A549 (cell line): Measurements from ENCODE around the gene SEPTIN2. TPM values are rescaled to one million over a fixed set of nuclear protein-coding genes. Genes with fewer than 3 reads are reported as not detected.
A peak's percentile ranks its signal among the peaks of the same experiment; 100 is the strongest.

ENCODE experiments used
- ATAC-seq, 2 experiments: fragments of 200-7000 bp in 1 of 2; fragments of >200 bp in 1 of 2; cut with Nextera tagmentation in 1 of 2; cut with Tn5 transposase in 1 of 2; 3 replicates each; pipeline versions ENCODE4 v1.8.0 to v1.9.1; 2018 to 2020; ENCODE audit warnings: mild to moderate bottlenecking in 1 of 2, moderate library complexity in 1 of 2
- CTCF ChIA-PET: fragments of 300-600 bp; sonication (Branson Sonifier 250); formaldehyde crosslinking; extraction: SDS; loops from one replicate; lab custom pipeline; 2021; ENCODE audit warnings: antibody characterized with exemption, inconsistent platforms; lab: Yijun Ruan, JAX
- POLR2A ChIA-PET: fragments of 350-600 bp; formaldehyde crosslinking; extraction: SDS; loops from one replicate; lab custom pipeline; 2021; ENCODE audit warnings: antibody characterized with exemption, inconsistent platforms; lab: Yijun Ruan, JAX
- DNase-seq, 2 experiments: peaks; one replicate each; pipeline versions ENCODE4 v3.0.0 to v3.0.0-alpha.2; 2011 to 2016; ENCODE audit warnings: low read depth in 1 of 2, low spot score in 1 of 2
- FAIRE-seq: peaks from 2 replicates; lab custom pipeline; 2011; peaks lifted over from hg19 to GRCh38; lab: Jason Lieb, UNC
- H3K27ac ChIP-seq, 2 experiments: fragments of >200 bp; sonication (Bioruptor Twin); formaldehyde crosslinking; 3 replicates each; pipeline ENCODE4 v1.5.1; 2016 to 2017
- H3K4me1 ChIP-seq: fragments of >200 bp; sonication (Bioruptor Twin); formaldehyde crosslinking; 3 replicates; pipeline ENCODE4 v1.6.1; 2016
- H3K4me2 ChIP-seq: fragments of >200 bp; sonication (Bioruptor Twin); formaldehyde crosslinking; 3 replicates; pipeline ENCODE4 v1.6.1; 2016
- H3K4me3 ChIP-seq: fragments of >200 bp; sonication (Bioruptor Twin); formaldehyde crosslinking; 3 replicates; pipeline ENCODE4 v1.5.1; 2016
- H3K9me3 ChIP-seq: fragments of >200 bp; sonication (Bioruptor Twin); formaldehyde crosslinking; 3 replicates; pipeline ENCODE4 v1.6.1; 2016
- CEBPB ChIP-seq, 2 experiments: fragments of >200 bp in 1 of 2; sonication (Bioruptor Twin) in 1 of 2; formaldehyde crosslinking in 1 of 2; IDR thresholded peaks; 2 replicates each; pipeline ENCODE4 v1.6.1; 2012 to 2016
- CHD2 ChIP-seq: fragments of 150-350 bp; IDR thresholded peaks from 2 replicates; pipeline ENCODE4 v1.6.1; 2014; ENCODE audit warnings: low read length; ENCODE audit not compliant: partially characterized antibody
- EP300 ChIP-seq, 2 experiments: fragments of >200 bp; sonication (Bioruptor Twin); formaldehyde crosslinking; IDR thresholded peaks; 2 replicates in 1 of 2; 3 replicates in 1 of 2; pipeline ENCODE4 v1.6.1; 2016 to 2017
- FOSB ChIP-seq: fragments of 250-450 bp; sonication (Bioruptor Pico); IDR thresholded peaks from 2 replicates; pipeline ENCODE4 v1.5.0; 2020; ENCODE audit warnings: mild to moderate bottlenecking, moderate library complexity
- FOSL2 ChIP-seq, 2 experiments: fragments of 450-650 bp in 1 of 2; fragments of >200 bp in 1 of 2; sonication (Bioruptor Twin) in 1 of 2; formaldehyde crosslinking; IDR thresholded peaks; 2 replicates each; pipeline versions ENCODE4 v1.5.0 to v1.6.1; 2016 to 2020; ENCODE audit warnings: mild to moderate bottlenecking in 1 of 2, moderate library complexity in 1 of 2
- HOXA7 ChIP-seq: fragments of 250-450 bp; sonication (Bioruptor Pico); IDR thresholded peaks from 2 replicates; pipeline ENCODE4 v1.5.0; 2020; ENCODE audit warnings: mild to moderate bottlenecking, moderate library complexity
- JUNB ChIP-seq: fragments of >200 bp; sonication (Bioruptor Twin); formaldehyde crosslinking; IDR thresholded peaks from 2 replicates; pipeline ENCODE4 v1.6.1; 2016
- KDM1A ChIP-seq: fragments of 200-600 bp; sonication (generic); IDR thresholded peaks from 2 replicates; pipeline ENCODE4 v1.6.1; 2016; ENCODE audit warnings: low read depth, mild to moderate bottlenecking
- MYC ChIP-seq: IDR thresholded peaks from 2 replicates; pipeline ENCODE4 v1.6.1; 2012; ENCODE audit warnings: mild to moderate bottlenecking, inconsistent platforms, low read length, improper control_type of control experiment, borderline replicate concordance
- NR3C1 ChIP-seq: fragments of >200 bp; sonication (Bioruptor Twin); formaldehyde crosslinking; IDR thresholded peaks from 3 replicates; pipeline ENCODE4 v1.6.1; 2017
- PHF8 ChIP-seq: fragments of 200-600 bp; sonication (generic); IDR thresholded peaks from 2 replicates; pipeline ENCODE4 v1.6.1; 2016; ENCODE audit warnings: low read depth, mild to moderate bottlenecking, antibody characterized with exemption, moderate library complexity, borderline replicate concordance
- POLR2A ChIP-seq: IDR thresholded peaks from 2 replicates; pipeline ENCODE4 v1.6.1; 2012; ENCODE audit warnings: mild to moderate bottlenecking, low read length
- RARB ChIP-seq: fragments of 250-450 bp; sonication (Bioruptor Pico); IDR thresholded peaks from 2 replicates; pipeline ENCODE4 v1.8.0; 2021; ENCODE audit warnings: mild to moderate bottlenecking, moderate library complexity
- RCOR1 ChIP-seq: fragments of 150-350 bp; IDR thresholded peaks from 2 replicates; pipeline ENCODE4 v1.6.1; 2014; ENCODE audit warnings: antibody characterized with exemption, low read length, low read depth
- TFCP2L1 ChIP-seq: fragments of 250-450 bp; sonication (Bioruptor Pico); IDR thresholded peaks from 2 replicates; pipeline ENCODE4 v1.5.0; 2021; ENCODE audit warnings: mild to moderate bottlenecking
- TP53 ChIP-seq: fragments of 250-450 bp; sonication (Bioruptor Pico); IDR thresholded peaks from 2 replicates; pipeline ENCODE4 v1.5.0; 2021; ENCODE audit warnings: mild to moderate bottlenecking, moderate library complexity
- ZFP36 ChIP-seq: fragments of 450-650 bp; IDR thresholded peaks from 2 replicates; pipeline ENCODE4 v1.6.1; 2014; ENCODE audit warnings: borderline replicate concordance; ENCODE audit not compliant: partially characterized antibody
- WGBS: methylation state at CpG from one replicate; pipeline ENCODE4 v1.1.6; 2017; ENCODE audit errors: missing lambda C conversion rate; 5-methylcytosine and 5-hydroxymethylcytosine counted together
- polyA plus RNA-seq, 4 experiments: library from polyadenylated mRNA; depleted of rRNA in 3 of 4; stranded (reverse); fragments of >200 nt; fragmentation: RNase III in 1 of 4; extraction: RNeasy Plus Mini Kit Qiagen cat#74134 plus additional on column Dnase treatment in 1 of 4; gene quantifications; 2 replicates in 3 of 4; 3 replicates in 1 of 4; pipeline ENCODE4 v1.2.3, GENCODE V29; 2011 to 2017
- TF ChIP-seq, protein P1 (sequence below): IDR thresholded peaks from 2 replicates; pipeline ENCODE4 v1.6.1; 2012
- TF ChIP-seq, protein P2 (sequence below): fragments of 250-450 bp; sonication (Bioruptor Pico); IDR thresholded peaks from 2 replicates; pipeline ENCODE4 v1.5.0; 2020; ENCODE audit warnings: low read depth, mild to moderate bottlenecking, moderate library complexity
- TF ChIP-seq, protein P3 (sequence below): fragments of 450-650 bp; IDR thresholded peaks from 2 replicates; pipeline ENCODE4 v1.6.1; 2014; ENCODE audit warnings: antibody characterized with exemption

Gene SEPTIN2
- polyA plus RNA-seq, 2 of the 4 experiments (the other 2 are of a cell fraction) = 341 to 762 TPM

DNA sequence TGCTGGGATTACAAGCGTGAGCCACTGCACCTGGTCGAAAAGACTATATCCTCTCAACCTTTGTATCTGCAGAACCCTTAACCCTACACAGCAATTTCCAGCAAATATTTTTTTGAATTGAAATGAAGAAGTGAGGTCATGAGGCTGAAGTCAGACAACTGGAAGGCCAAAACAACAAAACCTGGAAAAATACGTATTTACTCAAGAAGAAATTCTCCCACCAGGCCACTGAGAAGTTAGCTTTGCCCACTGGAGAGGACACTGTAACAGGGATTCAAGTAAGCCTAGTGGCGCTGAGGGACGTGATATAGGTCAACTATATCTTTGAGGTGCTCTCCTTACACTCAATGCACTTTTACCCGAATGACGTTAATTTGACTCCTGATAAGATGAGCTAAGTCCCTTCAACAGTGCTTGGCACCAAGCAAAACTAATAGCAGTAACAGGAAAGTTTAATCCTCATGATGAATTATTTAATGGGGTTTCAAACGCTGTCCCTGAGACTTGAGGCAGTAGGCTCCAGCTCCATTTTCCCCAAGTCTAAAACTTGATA lies 2.1 kb upstream of the SEPTIN2 start:
- peak overlapping the region; percentile 76 for H3K4me3 ChIP-seq

DNA sequence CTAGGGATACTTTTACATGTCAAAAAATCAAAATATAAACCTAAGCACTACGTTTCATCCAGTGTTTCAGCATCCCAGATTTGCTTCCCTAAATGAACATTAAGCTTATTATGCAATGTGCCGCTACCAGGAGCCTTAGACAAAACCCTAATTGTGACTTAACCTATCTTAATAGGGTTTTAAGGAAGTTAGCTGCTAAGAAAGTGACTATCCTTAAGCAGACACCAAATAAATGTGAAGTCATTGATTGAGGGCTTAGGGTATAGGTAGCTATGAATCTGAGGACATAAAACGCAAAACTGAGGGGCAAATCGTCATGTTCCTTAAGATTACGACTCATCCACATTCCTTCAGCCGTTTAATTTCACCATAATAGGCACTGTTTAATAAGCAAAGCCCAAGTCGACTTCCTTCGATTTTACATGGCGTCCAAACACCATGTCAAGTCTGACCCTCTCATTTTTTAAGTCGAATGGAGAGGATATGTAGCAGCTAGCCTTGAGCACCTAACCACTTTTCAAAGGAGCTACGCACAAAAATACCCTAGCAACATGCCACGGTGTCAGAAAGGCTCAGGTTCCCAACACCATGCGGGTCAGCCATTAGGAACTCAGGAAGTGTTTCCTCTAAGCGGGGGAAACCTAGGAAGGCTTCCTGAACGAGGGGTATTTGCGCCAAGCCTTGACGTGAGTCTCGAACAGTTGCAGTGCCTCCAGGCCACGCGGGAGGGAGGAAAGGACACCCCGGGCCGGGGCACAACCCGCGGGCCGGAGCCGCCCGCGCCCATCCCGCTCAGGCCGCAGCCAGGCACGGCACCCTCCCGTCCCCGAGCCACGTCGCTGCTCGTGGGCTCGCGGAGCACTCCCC lies 1.3 kb upstream of the SEPTIN2 start:
- Histone ChIP-seq H3K27ac (peak overlapping the region; percentile 99 to 100), H3K4me3 (peak overlapping the region; percentile 76), H3K9me3 (no peaks in the 10 kb centered on the region), H3K4me1 (peaks cover 54% of the 10 kb centered on the region), H3K4me2 (peak overlapping the region; percentile 96)
- 8% methylated on average over 19 of the region's 38 CpGs for WGBS
- POLR2A ChIA-PET = interaction anchor here (0.5 to 1.9 kb wide), 14 partner anchors 10 to 728 kb away, joined by 3 to 7 read pairs (median 4); partner anchors contain the start of genes CAPN10, DTYMK, FARP2 and MTERF4
- DNase-seq = peak; percentile 23 to 74
- ATAC-seq = peak; percentile 50 to 52
- CTCF ChIA-PET = interaction anchor here (0.5 to 2.6 kb wide), 16 partner anchors 8 to 420 kb away, joined by 3 to 14 read pairs (median 3); partner anchors contain the start of gene D2HGDH
- no peak for FAIRE-seq
- no peak for TF ChIP-seq NR3C1
- TF ChIP-seq TFCP2L1 (CRISPR knock-in tag) = peak; percentile 34; the same call in 1 of the 2 replicates
- TF ChIP-seq RCOR1 = no peak
- TF ChIP-seq, protein P1, sequence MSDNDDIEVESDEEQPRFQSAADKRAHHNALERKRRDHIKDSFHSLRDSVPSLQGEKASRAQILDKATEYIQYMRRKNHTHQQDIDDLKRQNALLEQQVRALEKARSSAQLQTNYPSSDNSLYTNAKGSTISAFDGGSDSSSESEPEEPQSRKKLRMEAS = peak; percentile 37; the same call in 1 of the 2 replicates
- 0 out of 2 replicates have a peak, but pooled peaks have one; percentile 54 for TF ChIP-seq MYC
- no peak for TF ChIP-seq EP300 (IDR thresholded peaks at IDR 0.05)
- no peak for TF ChIP-seq CEBPB (IDR thresholded peaks at IDR 0.05)
- no peak for TF ChIP-seq CHD2
- TF ChIP-seq, protein P2, sequence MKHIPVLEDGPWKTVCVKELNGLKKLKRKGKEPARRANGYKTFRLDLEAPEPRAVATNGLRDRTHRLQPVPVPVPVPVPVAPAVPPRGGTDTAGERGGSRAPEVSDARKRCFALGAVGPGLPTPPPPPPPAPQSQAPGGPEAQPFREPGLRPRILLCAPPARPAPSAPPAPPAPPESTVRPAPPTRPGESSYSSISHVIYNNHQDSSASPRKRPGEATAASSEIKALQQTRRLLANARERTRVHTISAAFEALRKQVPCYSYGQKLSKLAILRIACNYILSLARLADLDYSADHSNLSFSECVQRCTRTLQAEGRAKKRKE (CRISPR knock-in tag) = peak; percentile 56; the same call in 1 of the 2 replicates
- TF ChIP-seq PHF8 = peak; percentile 93; the same call in 1 of the 2 replicates
- no peak for TF ChIP-seq RARB (CRISPR knock-in tag)
- TF ChIP-seq TP53 = no peak
- TF ChIP-seq POLR2A = peak; percentile 67
- no peak for TF ChIP-seq KDM1A
- TF ChIP-seq, protein P3, sequence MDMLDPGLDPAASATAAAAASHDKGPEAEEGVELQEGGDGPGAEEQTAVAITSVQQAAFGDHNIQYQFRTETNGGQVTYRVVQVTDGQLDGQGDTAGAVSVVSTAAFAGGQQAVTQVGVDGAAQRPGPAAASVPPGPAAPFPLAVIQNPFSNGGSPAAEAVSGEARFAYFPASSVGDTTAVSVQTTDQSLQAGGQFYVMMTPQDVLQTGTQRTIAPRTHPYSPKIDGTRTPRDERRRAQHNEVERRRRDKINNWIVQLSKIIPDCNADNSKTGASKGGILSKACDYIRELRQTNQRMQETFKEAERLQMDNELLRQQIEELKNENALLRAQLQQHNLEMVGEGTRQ = no peak
- no peak for TF ChIP-seq JUNB
- TF ChIP-seq ZFP36 = peak; percentile 97
- TF ChIP-seq FOSB (CRISPR knock-in tag) = no peak

More for the DNA sequence above, 2.1 kb upstream of the SEPTIN2 start:
- CTCF ChIA-PET = interaction anchor here (0.7 to 2.6 kb wide), 5 partner anchors 10 to 39 kb away, joined by 3 to 14 read pairs (median 11); no protein-coding TSS in a partner anchor
- no peak for FAIRE-seq
- no peaks in the 10 kb centered on the region for H3K9me3 ChIP-seq
- 90% methylated on average over 8 of the region's 8 CpGs for WGBS
- H3K4me1 ChIP-seq = peaks cover 46% of the 10 kb centered on the region
- H3K4me2 ChIP-seq = peak overlapping the region; percentile 96
- H3K27ac ChIP-seq = peak overlapping the region; percentile 99 to 100
- POLR2A ChIA-PET = interaction anchor here (0.9 to 1.7 kb wide), 3 partner anchors 9 to 42 kb away, joined by 4 to 7 read pairs (median 4); no protein-coding TSS in a partner anchor
- no peak for ATAC-seq
- TF ChIP-seq HOXA7 (CRISPR knock-in tag) (no peak), ZFP36 (no peak), RCOR1 (no peak), FOSL2 (IDR thresholded peaks at IDR 0.05) (no peak), FOSL2 (CRISPR knock-in tag; IDR thresholded peaks at IDR 0.05) (no peak)
- TF ChIP-seq, protein P1 = no peak
- no peak for DNase-seq
